GM21786 (cell line): Measurements from ENCODE around the gene RNF151.
"Not testable (repeated sequence)": the region's sequence is repeated elsewhere in the genome, so short reads cannot be mapped to it uniquely, and the experiment has no call there.

Experiments
- ATAC-seq: cut with Tn5 transposase; IDR thresholded peaks from one replicate; pipeline ENCODE4 v1.9.1; 2021; ENCODE audit not compliant: unreplicated experiment

RNF151 gene

DNA sequence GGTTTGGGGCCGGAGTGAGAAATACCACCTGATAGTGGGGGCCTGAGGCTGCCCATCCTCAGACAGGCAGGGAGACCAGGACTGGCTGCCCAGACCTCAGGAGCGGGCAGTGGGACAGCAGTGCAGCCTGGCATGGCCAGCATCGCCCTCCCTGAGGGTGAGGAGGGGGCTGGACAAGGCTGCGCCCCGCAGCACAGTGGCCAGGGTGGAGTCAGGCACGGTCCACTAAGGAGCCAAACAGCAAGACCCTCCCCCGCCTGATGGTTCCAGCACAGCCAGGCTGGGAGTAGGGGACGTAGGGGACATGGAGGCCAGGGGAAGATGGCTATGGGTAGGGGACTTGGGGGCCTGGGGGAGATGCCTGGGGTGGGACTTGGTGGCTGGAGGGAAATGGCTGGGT lies 39.7 kb downstream of the RNF151 start:
- no peak for ATAC-seq

DNA sequence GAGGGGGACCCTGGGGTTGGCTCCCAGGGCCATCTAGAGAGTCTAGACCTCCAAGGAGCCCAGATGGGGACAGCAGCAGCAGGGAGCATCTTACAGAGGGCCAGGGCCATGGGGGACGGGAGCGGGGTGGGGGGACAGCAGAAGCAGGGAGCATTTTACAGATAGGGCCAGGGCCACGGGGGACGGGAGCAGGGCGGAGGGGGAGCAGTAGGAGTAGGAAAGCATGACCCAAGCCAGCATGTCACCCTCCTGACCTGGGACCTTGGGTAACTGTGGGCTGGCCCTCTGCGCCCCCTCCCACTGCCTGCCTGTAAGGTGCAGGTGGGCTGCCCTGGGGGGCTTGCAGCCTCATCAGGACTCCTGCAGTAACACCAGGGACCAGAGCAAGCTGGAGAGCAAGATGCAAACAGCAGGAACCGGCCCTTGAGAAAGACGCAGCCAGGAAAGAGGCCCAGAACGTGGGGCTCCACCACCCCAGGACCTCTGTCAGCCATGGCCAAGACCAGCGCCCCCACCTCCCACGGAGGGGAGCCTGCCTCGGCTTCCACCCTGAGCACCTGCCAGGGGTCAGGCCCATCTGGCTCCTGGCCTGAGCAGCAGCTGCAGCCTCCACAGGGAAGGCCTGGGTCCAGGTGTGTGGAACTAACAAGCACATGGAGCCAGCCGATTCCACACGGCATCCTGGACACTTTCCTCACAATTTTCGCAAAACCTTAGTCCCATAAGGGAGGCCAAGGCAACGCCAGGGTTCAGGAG lies 40.6 kb downstream of the RNF151 start:
- ATAC-seq = no peak

DNA sequence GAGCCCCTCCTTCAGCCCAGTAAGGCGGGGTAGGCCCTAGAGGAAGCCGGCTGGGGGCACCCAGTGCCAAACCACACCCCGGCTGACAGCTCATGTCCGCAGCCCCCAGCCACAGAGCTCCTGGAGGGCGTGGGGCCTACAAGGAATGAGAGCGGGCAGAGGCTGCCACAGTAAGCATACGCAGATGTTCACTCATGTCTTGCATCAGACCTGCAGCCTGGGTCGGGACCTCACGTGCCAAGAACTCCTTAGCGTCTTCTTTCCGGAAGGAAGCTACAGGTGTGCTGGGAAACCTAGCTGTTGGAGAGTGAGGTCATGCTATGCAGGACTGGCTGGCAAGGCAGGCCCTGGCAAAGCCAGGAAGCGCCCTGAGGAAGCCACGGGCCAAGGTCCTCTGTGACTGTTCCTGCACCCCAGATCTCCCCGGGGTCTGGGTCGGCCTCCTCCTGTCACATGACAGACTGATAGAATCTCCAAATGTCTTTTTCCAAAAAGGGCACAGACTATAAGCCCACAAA lies 41.4 kb downstream of the RNF151 start:
- ATAC-seq = no peak

DNA sequence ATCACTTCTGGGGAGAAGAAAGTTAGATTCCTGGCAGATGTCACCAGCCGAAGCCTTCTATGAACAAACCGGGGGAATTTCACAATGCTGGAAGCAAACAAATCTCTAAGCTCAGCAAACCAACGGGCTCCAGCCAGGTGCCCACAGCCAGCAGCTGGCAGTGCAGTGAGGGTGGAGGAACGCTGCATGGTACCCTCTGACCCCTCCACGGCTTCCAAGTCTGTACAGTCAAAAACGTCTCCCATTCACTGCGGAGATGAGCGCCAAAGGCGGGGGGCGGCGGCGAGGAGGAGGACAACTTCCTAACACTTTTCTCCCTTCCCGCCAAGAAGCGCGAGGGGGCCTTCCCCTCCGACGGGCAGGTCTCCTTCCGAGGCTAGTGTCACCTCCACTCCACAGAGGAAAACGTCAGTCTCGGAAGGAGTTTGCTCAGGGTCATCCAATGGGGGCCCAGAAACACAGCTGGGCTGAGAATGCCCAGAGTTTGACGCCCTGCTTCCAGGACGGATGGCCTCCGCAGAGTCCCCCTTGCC lies 42.0 kb downstream of the RNF151 start:
- ATAC-seq = no peak

DNA sequence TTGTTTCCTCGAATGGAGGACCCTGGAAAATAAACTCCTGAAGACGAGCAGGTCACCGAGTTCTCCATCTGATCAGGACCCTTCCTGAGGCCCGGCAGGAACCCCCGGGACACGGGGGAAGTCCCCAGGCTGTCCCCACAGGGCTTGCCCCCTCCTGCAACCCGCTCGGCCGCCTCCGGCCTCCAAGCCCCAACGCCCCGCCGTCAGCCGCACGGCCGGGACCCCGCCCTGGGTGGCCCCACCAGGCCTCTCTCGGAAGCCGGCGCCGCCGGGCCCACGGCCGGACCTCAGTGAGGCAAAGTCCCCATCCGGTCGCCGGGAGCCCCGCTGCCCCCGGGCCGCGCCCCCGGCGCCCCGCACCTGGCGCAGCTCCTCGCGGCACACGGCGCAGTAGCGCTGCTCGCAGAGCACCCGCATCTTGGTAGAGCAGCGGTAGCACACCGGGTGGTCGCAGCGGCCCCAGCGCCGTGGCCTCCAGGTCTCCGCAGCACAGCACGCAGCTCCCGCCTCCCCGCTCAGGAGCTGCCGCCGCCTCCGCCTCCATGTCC lies 42.6 kb downstream of the RNF151 start:
- ATAC-seq = peak; percentile 19

DNA sequence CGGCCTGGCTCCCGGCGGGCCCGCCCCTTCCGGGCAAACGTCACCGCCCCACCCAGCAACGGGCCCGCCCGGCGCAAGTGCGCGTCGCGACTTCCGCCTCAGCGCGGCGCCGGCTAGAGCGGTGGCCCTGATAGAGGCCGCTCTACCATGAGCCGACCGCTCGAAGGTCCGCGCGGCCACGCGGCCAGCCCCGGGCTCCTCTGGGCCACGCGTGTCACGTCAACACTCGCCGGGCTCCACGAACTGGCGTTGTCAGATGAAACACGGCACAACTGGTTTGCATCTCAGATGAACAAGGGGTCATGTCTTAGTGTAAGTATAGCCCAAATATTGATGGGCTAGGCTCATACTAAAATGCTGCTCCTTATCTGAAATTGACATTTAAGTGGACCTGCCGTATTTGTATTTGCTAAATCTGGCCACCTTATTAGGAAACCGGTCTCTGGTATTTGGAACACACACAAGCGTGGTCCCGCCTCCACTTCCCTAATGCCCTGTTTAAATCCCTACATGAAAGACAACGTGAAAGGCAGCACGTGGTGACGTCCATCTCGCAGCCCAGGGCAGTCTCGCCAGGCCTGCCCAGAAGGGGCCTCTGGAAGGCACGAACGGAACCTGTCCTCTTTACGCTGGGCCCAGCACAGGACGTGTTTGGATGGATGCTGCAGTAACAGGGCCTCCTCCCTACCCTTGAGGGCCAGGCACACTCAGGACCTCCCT lies 43.3 kb downstream of the RNF151 start, which contains the start of gene ZNF598:
TSS of gene ZNF598 (minus strand) at position 31 of the 720 bp plus-strand sequence.
- peak; percentile 81 for ATAC-seq

DNA sequence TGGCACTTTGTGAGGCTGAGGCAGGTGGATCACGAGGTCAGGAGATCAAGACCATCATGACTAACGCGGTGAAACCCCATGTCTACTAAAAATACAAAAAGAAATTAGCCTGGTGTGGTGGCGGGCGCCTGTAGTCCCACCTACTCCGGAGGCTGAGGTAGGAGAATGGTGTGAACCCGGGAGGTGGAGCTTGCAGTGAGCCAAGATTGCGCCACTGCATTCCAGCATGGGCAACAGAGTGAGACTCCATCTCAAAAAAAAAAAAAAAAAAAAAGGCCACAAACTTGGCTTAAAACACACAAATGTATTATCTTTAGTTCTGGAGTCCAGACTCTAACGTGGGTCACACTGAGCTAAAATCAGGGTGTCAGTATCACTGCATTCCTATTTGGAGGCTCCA lies 45.1 kb downstream of the RNF151 start:
- ATAC-seq = not testable (repeated sequence)

DNA sequence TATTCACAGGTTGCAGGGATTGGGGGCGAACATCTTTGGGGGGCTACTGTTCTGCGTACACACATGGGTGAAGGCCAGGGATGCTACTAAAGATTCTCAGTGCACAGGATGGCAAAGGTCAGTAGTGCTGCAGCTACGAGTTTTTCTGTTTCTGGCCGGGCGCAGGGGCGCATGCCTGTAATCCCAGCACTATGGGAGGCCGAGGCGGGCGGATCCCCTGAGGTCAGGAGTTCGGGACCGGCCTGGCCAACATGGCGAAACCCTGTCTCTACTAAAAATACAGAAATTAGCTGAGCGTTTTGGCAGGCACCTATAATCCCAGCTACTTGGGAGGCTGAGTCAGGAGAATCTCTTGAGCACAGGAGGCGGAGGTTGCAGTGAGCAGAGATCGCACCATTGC lies 46.9 kb downstream of the RNF151 start:
- no peak for ATAC-seq

DNA sequence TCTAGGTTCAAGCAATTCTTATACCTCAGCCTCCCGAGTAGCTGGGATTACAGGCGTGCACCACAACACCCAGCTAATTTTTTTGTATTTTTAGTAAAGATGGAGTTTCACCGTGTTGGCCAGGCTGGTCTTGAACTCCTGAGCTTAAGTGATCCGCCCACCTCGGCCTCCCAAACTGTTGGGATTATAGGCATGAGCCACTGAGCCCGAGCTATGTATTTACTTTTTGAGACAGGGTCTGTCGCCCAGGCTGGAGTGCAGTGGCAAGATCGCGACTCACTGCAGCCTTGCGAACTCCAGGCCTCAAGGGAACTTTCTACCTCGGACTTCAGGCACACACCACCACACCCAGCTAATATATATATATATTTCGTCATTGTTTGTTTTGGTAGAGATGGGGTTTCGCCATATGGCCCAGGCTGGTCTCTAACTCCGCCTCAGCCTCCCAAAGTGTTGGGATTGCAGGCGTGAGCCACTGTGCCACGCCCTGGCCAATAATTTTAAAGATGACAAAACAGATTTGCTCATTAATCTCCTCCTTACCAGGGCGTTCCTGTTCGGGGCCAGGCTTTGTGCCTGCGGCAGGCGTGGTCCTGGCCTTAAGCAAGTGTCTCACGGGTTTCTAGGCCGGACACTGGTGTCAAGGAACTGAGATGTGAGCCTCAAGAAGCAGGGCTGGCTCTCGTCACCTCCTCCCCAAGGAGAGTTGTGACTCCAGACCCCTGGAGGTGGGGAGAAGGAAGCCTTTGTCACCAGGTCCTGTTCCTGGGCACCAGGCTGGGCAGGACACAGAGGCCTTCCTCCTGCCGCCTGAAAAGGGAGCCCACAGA lies 48.7 kb downstream of the RNF151 start:
- no peak for ATAC-seq

DNA sequence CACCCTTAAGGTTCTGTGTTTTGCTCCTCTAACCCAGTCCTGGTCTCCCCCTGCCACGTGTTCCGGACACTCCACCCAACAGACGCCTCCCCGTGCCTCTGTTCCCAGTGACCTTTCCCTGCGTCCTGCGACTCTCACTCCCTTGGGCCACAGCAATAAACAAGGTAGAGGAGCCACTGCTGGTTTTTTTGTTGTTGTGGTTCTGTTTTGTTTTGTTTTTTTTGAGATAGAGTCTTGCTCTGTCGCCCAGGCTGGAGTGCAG lies 49.2 kb downstream of the RNF151 start:
- no peak for ATAC-seq

DNA sequence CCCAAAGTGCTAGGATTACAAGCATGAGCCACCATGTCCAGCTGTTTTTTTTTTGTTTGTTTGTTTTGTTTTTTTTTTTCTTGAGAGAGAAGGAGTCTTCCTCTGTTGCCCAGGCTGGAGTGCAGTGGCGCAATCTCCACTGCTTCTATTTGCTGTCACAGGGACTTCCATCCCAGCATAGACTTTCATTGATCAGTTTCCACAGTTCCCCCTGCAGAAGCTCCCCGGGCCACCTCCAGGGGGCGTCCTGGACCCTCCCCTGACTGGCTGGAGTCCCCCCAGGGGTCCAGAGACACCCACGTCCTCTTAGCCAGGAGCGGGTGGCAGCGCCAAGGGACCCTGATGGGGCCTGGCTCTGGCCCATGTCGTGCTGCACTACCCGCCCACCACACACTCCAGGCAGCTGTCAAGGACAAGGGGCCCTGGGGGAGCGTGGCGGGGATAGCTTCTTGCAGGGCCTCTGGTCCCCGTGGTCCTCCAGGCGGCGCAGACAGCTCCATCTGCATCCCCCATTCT lies 49.8 kb downstream of the RNF151 start:
- no peak for ATAC-seq
